HCT116 (cell line): ENCODE measurements around the gene RGSL1.

Source experiments
- CBX3 ChIP-seq: IDR thresholded peaks from 2 replicates; pipeline ENCODE4 v1.6.1; 2012; ENCODE audit warnings: low read depth
- EZH2 ChIP-seq: fragments of 200-600 bp; sonication (generic); IDR thresholded peaks from 2 replicates; pipeline ENCODE4 v1.6.1; 2017; ENCODE audit warnings: antibody characterized with exemption, mixed run types
- EZH2phosphoT487 ChIP-seq: fragments of 200-600 bp; IDR thresholded peaks from 2 replicates; pipeline ENCODE4 v1.6.1; 2018; ENCODE audit warnings: antibody characterized with exemption, borderline replicate concordance
- POLR2A ChIP-seq: IDR thresholded peaks from 2 replicates; pipeline ENCODE4 v1.7.0; 2011; ENCODE audit warnings: borderline replicate concordance; ENCODE audit not compliant: insufficient read depth, insufficient read length; ENCODE audit errors: extremely low read depth
- POLR2AphosphoS5 ChIP-seq: IDR thresholded peaks from 2 replicates; pipeline ENCODE4 v1.6.1; 2011; ENCODE audit warnings: mild to moderate bottlenecking, low read depth, low read length, moderate library complexity
- RAD21 ChIP-seq: IDR thresholded peaks from 2 replicates; pipeline ENCODE4 v1.6.1; 2012; ENCODE audit warnings: low read depth, mild to moderate bottlenecking
- SP1 ChIP-seq: IDR thresholded peaks from 2 replicates; pipeline ENCODE4 v1.6.1; 2012; ENCODE audit warnings: low read depth
- ZNF274 ChIP-seq: fragments of 200-500 bp; sonication (Bioruptor generic); IDR thresholded peaks from 2 replicates; pipeline ENCODE4 v1.6.1; 2014; ENCODE audit warnings: mild to moderate bottlenecking, low read depth, low read length, inconsistent platforms
- TF ChIP-seq, protein P1 (sequence below), 3 experiments: fragments of 200-600 bp in 1 of 3; sonication (generic) in 1 of 3; IDR thresholded peaks in 2 of 3; conservative IDR thresholded peaks in 1 of 3; 2 replicates each; pipeline ENCODE4 v1.5.1; 2012 to 2017; ENCODE audit warnings: low read depth in 2 of 3, low read length in 2 of 3, antibody characterized with exemption in 1 of 3, borderline replicate concordance in 1 of 3, control low read depth in 1 of 3, mild to moderate bottlenecking in 1 of 3, mixed read lengths in 1 of 3, mixed run types in 1 of 3, moderate library complexity in 1 of 3; ENCODE audit not compliant: insufficient read depth in 1 of 3
- TF ChIP-seq, protein P2 (sequence below): IDR thresholded peaks from 2 replicates; pipeline ENCODE4 v1.6.1; 2012; ENCODE audit warnings: low read depth
- TF ChIP-seq, protein P3 (sequence below): IDR thresholded peaks from 2 replicates; pipeline ENCODE4 v1.6.1; 2012

DNA sequence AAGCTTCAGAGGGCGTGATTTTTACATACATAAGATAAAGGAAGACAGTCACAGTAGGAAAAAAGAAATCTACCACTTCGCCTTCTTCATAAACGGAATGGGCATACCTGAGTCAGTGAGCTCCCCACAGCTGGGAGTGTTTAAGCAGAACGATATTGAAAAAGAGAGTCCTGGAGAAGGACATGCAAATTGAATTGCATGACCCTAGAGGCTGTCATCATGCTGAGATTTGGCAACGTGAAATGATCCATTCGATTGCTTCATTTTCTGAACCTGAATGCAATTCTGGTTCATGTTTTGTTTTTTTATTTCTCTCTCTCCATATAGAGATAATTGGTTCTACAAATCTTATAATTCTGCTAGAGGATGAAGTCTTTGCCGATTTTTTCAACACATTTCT is 3.7 kb downstream of the RGSL1 start:
- TF ChIP-seq POLR2AphosphoS5 (no peak), RAD21 (no peak), EZH2 (no peak), POLR2A (no peak), SP1 (no peak), EZH2phosphoT487 (no peak), CBX3 (no peak), ZNF274 (no peak)
- TF ChIP-seq, protein P1, sequence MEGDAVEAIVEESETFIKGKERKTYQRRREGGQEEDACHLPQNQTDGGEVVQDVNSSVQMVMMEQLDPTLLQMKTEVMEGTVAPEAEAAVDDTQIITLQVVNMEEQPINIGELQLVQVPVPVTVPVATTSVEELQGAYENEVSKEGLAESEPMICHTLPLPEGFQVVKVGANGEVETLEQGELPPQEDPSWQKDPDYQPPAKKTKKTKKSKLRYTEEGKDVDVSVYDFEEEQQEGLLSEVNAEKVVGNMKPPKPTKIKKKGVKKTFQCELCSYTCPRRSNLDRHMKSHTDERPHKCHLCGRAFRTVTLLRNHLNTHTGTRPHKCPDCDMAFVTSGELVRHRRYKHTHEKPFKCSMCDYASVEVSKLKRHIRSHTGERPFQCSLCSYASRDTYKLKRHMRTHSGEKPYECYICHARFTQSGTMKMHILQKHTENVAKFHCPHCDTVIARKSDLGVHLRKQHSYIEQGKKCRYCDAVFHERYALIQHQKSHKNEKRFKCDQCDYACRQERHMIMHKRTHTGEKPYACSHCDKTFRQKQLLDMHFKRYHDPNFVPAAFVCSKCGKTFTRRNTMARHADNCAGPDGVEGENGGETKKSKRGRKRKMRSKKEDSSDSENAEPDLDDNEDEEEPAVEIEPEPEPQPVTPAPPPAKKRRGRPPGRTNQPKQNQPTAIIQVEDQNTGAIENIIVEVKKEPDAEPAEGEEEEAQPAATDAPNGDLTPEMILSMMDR (IDR thresholded peaks at IDR 0.05 in 2 of 3, conservative IDR thresholded peaks at IDR 0.05 in 1 of 3; ENCODE audit: borderline replicate concordance in 1 of 3, insufficient read depth in 1 of 3, low read depth in 2 of 3, low read length in 2 of 3) = no peak
- TF ChIP-seq, protein P2, sequence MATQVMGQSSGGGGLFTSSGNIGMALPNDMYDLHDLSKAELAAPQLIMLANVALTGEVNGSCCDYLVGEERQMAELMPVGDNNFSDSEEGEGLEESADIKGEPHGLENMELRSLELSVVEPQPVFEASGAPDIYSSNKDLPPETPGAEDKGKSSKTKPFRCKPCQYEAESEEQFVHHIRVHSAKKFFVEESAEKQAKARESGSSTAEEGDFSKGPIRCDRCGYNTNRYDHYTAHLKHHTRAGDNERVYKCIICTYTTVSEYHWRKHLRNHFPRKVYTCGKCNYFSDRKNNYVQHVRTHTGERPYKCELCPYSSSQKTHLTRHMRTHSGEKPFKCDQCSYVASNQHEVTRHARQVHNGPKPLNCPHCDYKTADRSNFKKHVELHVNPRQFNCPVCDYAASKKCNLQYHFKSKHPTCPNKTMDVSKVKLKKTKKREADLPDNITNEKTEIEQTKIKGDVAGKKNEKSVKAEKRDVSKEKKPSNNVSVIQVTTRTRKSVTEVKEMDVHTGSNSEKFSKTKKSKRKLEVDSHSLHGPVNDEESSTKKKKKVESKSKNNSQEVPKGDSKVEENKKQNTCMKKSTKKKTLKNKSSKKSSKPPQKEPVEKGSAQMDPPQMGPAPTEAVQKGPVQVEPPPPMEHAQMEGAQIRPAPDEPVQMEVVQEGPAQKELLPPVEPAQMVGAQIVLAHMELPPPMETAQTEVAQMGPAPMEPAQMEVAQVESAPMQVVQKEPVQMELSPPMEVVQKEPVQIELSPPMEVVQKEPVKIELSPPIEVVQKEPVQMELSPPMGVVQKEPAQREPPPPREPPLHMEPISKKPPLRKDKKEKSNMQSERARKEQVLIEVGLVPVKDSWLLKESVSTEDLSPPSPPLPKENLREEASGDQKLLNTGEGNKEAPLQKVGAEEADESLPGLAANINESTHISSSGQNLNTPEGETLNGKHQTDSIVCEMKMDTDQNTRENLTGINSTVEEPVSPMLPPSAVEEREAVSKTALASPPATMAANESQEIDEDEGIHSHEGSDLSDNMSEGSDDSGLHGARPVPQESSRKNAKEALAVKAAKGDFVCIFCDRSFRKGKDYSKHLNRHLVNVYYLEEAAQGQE = no peak
- TF ChIP-seq, protein P3, sequence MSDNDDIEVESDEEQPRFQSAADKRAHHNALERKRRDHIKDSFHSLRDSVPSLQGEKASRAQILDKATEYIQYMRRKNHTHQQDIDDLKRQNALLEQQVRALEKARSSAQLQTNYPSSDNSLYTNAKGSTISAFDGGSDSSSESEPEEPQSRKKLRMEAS = no peak
